GM19468 (cell line): Measurements from ENCODE around the gene HINFP.
"Not testable (repeated sequence)": the region's sequence is repeated elsewhere in the genome, so short reads cannot be mapped to it uniquely, and the experiment has no call there.

Source experiments
- ATAC-seq: cut with Tn5 transposase; IDR thresholded peaks from one replicate; pipeline ENCODE4 v1.9.1; 2021; ENCODE audit warnings: mild to moderate bottlenecking, moderate library complexity, moderate number of reproducible peaks; ENCODE audit not compliant: unreplicated experiment; ENCODE audit errors: extremely low read depth

Gene HINFP

GRCh38 chr11:119179983-119180382 lies 58.6 kb downstream of the HINFP start:
- no peak for ATAC-seq

- no peak for ATAC-seq
Measured at GRCh38 chr11:119180729-119181676, 59.6 kb downstream of the HINFP start.

DNA sequence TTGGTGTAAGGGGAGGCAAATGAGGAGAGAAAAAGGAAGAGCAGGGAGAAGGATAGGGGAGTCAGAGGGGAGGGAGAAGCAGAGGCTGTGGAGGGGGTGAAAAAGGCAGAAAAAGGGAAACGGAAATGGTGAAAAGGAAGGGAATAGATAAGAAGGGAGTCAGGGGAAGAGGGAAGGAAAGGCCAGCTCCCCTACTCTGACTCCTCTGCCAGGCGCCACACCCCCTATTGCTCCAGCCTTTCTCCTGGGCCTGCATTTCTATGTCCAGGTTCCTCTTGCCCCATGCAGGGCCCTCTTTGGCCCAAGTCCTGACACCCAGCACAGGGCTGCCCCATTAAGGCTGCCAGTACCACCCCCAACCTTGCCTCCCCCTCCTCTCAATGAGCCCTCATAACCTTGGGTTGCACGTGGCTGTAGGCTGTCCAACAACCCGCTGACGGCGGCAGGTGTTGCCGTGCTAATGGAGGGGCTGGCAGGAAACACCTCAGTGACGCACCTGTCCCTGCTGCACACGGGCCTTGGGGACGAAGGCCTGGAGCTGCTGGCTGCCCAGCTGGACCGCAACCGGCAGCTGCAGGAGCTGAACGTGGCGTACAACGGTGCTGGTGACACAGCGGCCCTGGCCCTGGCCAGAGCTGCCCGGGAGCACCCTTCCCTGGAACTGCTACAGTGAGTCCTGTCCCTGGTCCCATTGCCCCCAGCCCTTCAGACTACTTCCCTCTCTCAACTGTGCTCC lies 60.5 kb downstream of the HINFP start:
- ATAC-seq = no peak

GRCh38 chr11:119184399-119184798 lies 63.0 kb downstream of the HINFP start:
- not testable (repeated sequence) for ATAC-seq
